Fibroblast of villous mesenchyme (primary cell): Measurements from ENCODE around the gene IGSF8. TPM values are rescaled to one million over a fixed set of nuclear protein-coding genes. Genes with fewer than 3 reads are reported as not detected.

Experiments
- DNase-seq: peaks from one replicate; pipeline ENCODE4 v3.0.0-alpha.2; 2010; ENCODE audit warnings: low read depth
- H3K4me3 ChIP-seq: 2 replicates; pipeline ENCODE4 v1.5.1; 2011; ENCODE audit warnings: low read depth, mild to moderate bottlenecking, low read length
- CTCF ChIP-seq: IDR thresholded peaks from 2 replicates; pipeline ENCODE4 v1.5.1; 2012; ENCODE audit warnings: low read depth, mild to moderate bottlenecking, low read length; ENCODE audit not compliant: insufficient read depth
- total RNA-seq: library from RNA; depleted of rRNA; stranded (reverse); fragments of >200 nt; gene quantifications from 2 replicates; pipeline ENCODE4 v1.2.3, GENCODE V29; 2012

Gene IGSF8
- total RNA-seq, 1 donor: 14.7 TPM

DNA sequence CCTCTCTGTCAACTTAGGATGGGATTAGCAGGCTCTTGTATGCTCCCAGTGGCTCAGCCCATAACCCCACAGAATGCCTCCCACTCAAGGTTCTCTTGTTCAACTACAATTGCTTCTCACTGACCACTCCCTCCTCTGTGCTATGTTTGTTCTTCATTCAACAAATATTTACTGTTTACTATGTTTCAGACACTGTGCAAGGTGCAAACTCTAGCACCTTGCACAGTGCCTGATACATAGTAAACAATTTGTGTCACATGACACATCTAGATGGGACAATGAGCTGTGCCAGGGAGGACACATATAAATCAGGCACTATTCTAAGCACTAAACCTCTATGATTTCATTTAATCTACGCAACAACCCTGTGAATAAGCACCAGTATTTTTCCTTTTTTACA, 32.5 kb upstream of the IGSF8 start:
- no peak overlapping the region for H3K4me3 ChIP-seq
- DNase-seq: no peak
- no peak for TF ChIP-seq CTCF

DNA sequence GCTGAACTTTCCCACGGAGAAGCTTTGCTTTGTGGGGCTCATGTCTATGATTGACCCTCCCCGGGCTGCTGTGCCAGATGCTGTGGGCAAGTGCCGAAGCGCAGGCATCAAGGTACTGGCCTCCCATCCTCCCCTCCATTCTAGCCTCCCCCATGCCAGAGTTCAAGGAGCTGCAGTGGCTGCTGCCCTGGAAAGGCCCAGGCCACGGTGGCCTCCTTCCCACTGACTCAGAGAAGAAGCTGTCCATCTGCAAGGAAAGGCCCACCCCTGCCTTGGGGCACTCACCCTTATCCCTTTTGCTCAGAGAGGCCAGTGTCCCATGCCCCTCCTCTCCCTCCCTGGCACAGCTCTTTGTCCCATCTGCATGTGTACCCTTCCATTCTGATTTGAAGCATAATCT, 32.1 kb upstream of the IGSF8 start:
- DNase-seq: no peak
- TF ChIP-seq CTCF: no peak
- no peak overlapping the region for H3K4me3 ChIP-seq

GRCh38 chr1:160129966-160130365, 31.5 kb upstream of the IGSF8 start:
- DNase-seq: no peak
- TF ChIP-seq CTCF: no peak
- no peak overlapping the region for H3K4me3 ChIP-seq

- no peak for DNase-seq
- no peak overlapping the region for H3K4me3 ChIP-seq
- no peak for TF ChIP-seq CTCF
Observed at GRCh38 chr1:160129558-160129957, 31.1 kb upstream of the IGSF8 start.

- TF ChIP-seq CTCF: no peak
- DNase-seq: no peak
- no peak overlapping the region for H3K4me3 ChIP-seq
Observed at GRCh38 chr1:160129046-160129445, 30.6 kb upstream of the IGSF8 start.

DNA sequence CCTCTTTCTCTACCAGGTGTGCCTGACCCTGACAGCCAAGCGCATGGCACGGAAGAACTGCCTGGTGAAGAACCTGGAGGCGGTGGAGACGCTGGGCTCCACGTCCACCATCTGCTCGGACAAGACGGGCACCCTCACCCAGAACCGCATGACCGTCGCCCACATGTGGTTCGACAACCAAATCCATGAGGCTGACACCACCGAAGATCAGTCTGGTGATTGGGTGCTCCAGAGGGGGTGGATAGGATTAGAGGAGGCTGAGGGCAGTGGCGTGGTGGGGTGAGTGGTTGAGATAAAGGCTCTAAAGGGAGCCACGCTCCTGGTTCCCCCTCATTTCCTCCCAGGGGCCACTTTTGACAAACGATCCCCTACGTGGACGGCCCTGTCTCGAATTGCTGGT, 30.2 kb upstream of the IGSF8 start:
- no peak overlapping the region for H3K4me3 ChIP-seq
- no peak for TF ChIP-seq CTCF
- no peak for DNase-seq

DNA sequence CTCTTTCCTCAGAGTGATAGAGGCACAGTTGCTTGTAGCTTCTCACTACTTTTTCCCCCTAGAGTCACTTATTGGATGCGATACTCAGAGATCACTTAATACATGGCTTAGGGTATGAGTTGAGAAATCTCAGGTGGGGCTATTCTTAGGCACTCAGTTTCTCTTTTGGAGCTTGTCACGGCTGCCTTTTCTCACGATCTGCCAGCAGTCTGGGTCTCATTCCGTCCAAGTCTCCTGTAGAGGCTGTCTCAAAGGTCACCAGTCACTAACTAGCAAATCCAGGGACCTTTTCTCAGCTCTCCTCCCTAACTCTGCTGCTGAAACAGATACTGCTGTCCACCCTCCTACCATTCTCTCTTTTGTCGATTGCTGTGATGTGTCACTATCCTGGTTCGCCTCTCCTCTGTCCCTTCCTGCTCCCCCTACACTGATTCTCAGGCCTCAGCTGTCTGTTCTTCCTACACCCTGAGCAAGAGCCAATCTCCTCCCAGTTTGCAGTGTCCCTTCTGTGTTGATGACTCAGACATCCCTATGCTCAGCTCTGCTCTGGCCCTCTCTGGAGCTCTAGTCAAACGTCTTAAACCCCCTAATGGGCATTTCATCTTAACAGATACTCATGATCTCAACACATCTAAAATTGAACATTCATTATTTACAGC, 29.6 kb upstream of the IGSF8 start:
- peak; percentile 21 for DNase-seq
- TF ChIP-seq CTCF: no peak

More for the DNA sequence above, 29.6 kb upstream of the IGSF8 start:
- H3K4me3 ChIP-seq: no peak overlapping the region
